HepG2 (cell line): Measurements from ENCODE around the gene BSG. TPM values are rescaled to one million over a fixed set of nuclear protein-coding genes. Genes with fewer than 3 reads are reported as not detected.

Experiments used
- ATAC-seq: fragments of 200-7000 bp; cut with Tn5 transposase; 3 replicates; pipeline ENCODE4 v1.9.1; 2020; ENCODE audit warnings: mild to moderate bottlenecking, moderate library complexity
- BruUV-seq: library from RNA; stranded (reverse); fragments of 400-500 nt; replicated peaks from 2 replicates; lab custom pipeline; 2021; lab: Mats Ljungman, UMichigan
- CTCF ChIA-PET: fragments of 300-600 bp; formaldehyde crosslinking; extraction: SDS; loops from one replicate; lab custom pipeline; 2021; ENCODE audit warnings: low total read pairs, inconsistent platforms, low intra/inter-chr PET ratio; lab: Yijun Ruan, JAX
- POLR2A ChIA-PET: fragments of 350-600 bp; sonication (Branson Sonifier 250); formaldehyde crosslinking; loops from one replicate; lab custom pipeline; 2020; ENCODE audit warnings: antibody characterized with exemption, inconsistent platforms; lab: Yijun Ruan, JAX
- DNase-seq: peaks from one replicate; pipeline ENCODE4 v3.0.0-alpha.2; 2015; ENCODE audit warnings: low spot score
- FAIRE-seq: peaks from 3 replicates; lab custom pipeline; 2011; peaks lifted over from hg19 to GRCh38; lab: Jason Lieb, UNC
- H2AFZ ChIP-seq: one replicate; pipeline ENCODE4 v1.6.1; 2011; ENCODE audit warnings: low read length, inconsistent platforms
- H3K27ac ChIP-seq: fragments of 300-600 bp; 3 replicates; pipeline ENCODE4 v1.8.0; 2011; ENCODE audit warnings: mixed run types, mild to moderate bottlenecking, mixed read lengths, low read length, inconsistent platforms; ENCODE audit not compliant: insufficient read depth; ENCODE audit errors: extremely low read length
- H3K27me3 ChIP-seq, 2 experiments: fragments of 200-600 bp in 1 of 2; 2 replicates in 1 of 2; 3 replicates in 1 of 2; pipeline versions ENCODE4 v1.6.0 to v1.8.0; 2011; ENCODE audit warnings: low read length in 2 of 2, mild to moderate bottlenecking in 2 of 2, moderate library complexity in 2 of 2, inconsistent platforms in 1 of 2; ENCODE audit not compliant: insufficient read depth in 2 of 2, control insufficient read depth in 1 of 2
- H3K36me3 ChIP-seq, 2 experiments: fragments of 200-600 bp in 1 of 2; replicated peaks in 1 of 2; 2 replicates in 1 of 2; 3 replicates in 1 of 2; pipeline versions ENCODE4 v1.5.1 to v1.8.0; 2011; ENCODE audit warnings: low read length in 2 of 2, inconsistent platforms in 1 of 2; ENCODE audit not compliant: insufficient read depth in 2 of 2, control insufficient read depth in 1 of 2
- H3K4me1 ChIP-seq: 2 replicates; pipeline ENCODE4 v1.5.1; 2012; ENCODE audit warnings: low read length, inconsistent platforms; ENCODE audit not compliant: insufficient read depth
- H3K4me2 ChIP-seq: 2 replicates; pipeline ENCODE4 v1.6.0; 2011; ENCODE audit warnings: low read depth, low read length, inconsistent platforms
- H3K4me3 ChIP-seq, 3 experiments: fragments of 200-600 bp in 1 of 3; sonication (generic), shearing (Covaris generic) in 1 of 3; replicated peaks in 1 of 3; 2 replicates each; pipeline ENCODE4 v1.5.1; 2011 to 2016; ENCODE audit warnings: low read length in 3 of 3, inconsistent platforms in 2 of 3, low read depth in 2 of 3, mild to moderate bottlenecking in 2 of 3, control low read depth in 1 of 3, mixed read lengths in 1 of 3; ENCODE audit not compliant: insufficient read depth in 1 of 3
- H3K79me2 ChIP-seq: one replicate; pipeline ENCODE4 v1.6.1; 2011; ENCODE audit warnings: low read length, inconsistent platforms; ENCODE audit not compliant: insufficient read depth
- H3K9ac ChIP-seq: 2 replicates; pipeline ENCODE4 v1.6.0; 2011; ENCODE audit warnings: mild to moderate bottlenecking, low read depth, low read length, inconsistent platforms; ENCODE audit not compliant: insufficient read depth
- H3K9me3 ChIP-seq: 2 replicates; pipeline ENCODE4 v1.5.1; 2012; ENCODE audit warnings: mild to moderate bottlenecking, low read length
- H4K20me1 ChIP-seq: 2 replicates; pipeline ENCODE4 v1.6.0; 2011; ENCODE audit warnings: inconsistent platforms, mild to moderate bottlenecking, low read length, moderate library complexity; ENCODE audit not compliant: insufficient read depth
- FOXA1 ChIP-seq, 2 experiments: fragments of 450-650 bp in 1 of 2; sonication (generic) in 1 of 2; formaldehyde crosslinking in 1 of 2; IDR thresholded peaks; 2 replicates each; pipeline versions ENCODE4 v1.4.0 to v1.6.1; 2016 to 2020; ENCODE audit warnings: missing genetic modification reagents in 1 of 2
- LBX2 ChIP-seq: sonication (generic); formaldehyde crosslinking; IDR thresholded peaks from 2 replicates; pipeline ENCODE4 v1.5.0; 2020; ENCODE audit warnings: missing genetic modification reagents, mild to moderate bottlenecking, borderline replicate concordance
- PRMT3 ChIP-seq: sonication (generic); formaldehyde crosslinking; IDR thresholded peaks from 2 replicates; pipeline ENCODE4 v1.8.1; 2022; ENCODE audit warnings: low read depth, mild to moderate bottlenecking, moderate library complexity, missing genetic modification reagents, borderline replicate concordance
- TBX2 ChIP-seq: sonication (generic); formaldehyde crosslinking; IDR thresholded peaks from 2 replicates; pipeline ENCODE4 v1.5.0; 2020; ENCODE audit warnings: missing genetic modification reagents, mild to moderate bottlenecking, borderline replicate concordance
- ZBTB44 ChIP-seq: sonication (generic); formaldehyde crosslinking; IDR thresholded peaks from 2 replicates; pipeline ENCODE4 v1.4.0; 2020; ENCODE audit warnings: missing genetic modification reagents
- ZNF326 ChIP-seq: sonication (generic); formaldehyde crosslinking; IDR thresholded peaks from 2 replicates; pipeline ENCODE4 v1.4.0; 2020; ENCODE audit warnings: missing genetic modification reagents, borderline replicate concordance
- ZNF543 ChIP-seq: sonication (generic); formaldehyde crosslinking; IDR thresholded peaks from 2 replicates; pipeline ENCODE4 v1.4.0; 2020; ENCODE audit warnings: mild to moderate bottlenecking, missing genetic modification reagents
- WGBS: methylation state at CpG from one replicate; pipeline ENCODE4 v1.1.6; 2017; ENCODE audit warnings: low lambda C conversion rate; 5-methylcytosine and 5-hydroxymethylcytosine counted together
- in situ Hi-C: cut with HindIII; loops from 2 replicates; pipeline ENCODE4 v1.10.0; 2017; ENCODE audit warnings: low pct_unique_long_range_greater_than_20kb; ENCODE audit not compliant: extremely low pct_ligation_motif_present
- intact Hi-C: fragments of 100-400 bp; cut with micrococcal nuclease; formaldehyde crosslinking; loops from one replicate; pipeline ENCODE4 v1.10.0; 2022; ENCODE audit not compliant: unreplicated experiment
- polyA plus RNA-seq, 8 experiments: library from polyadenylated mRNA; depleted of rRNA in 3 of 8; stranded (reverse) in 7 of 8; unstranded in 1 of 8; fragments of >200 nt; fragmentation: Illumina TruSeq in 4 of 8; extraction: Trizol in 4 of 8; gene quantifications; 2 replicates each; pipeline versions ENCODE4 v1.2.1 to v1.2.3, GENCODE V29; 2011 to 2016; ENCODE audit warnings: low read depth in 4 of 8, missing spikeins in 1 of 8, mixed read lengths in 1 of 8; ENCODE audit not compliant: insufficient read depth in 1 of 8
- total RNA-seq, 5 experiments: library from RNA; depleted of rRNA; stranded (reverse); fragments of >200 nt; fragmentation: Illumina TruSeq; extraction: Trizol; gene quantifications; 2 replicates each; pipeline ENCODE4 v1.2.3, GENCODE V29; 2016; ENCODE audit warnings: low read depth in 1 of 5

Gene BSG
- total and polyA plus RNA-seq, 2 of the 13 experiments (the other 11 are each of a cell fraction or from before 2014, with no cell fraction given): 309 to 754 TPM

- Histone ChIP-seq H3K9ac (no peak overlapping the region), H3K79me2 (no peaks in the 10 kb centered on the region), H3K36me3 (no peaks in the 10 kb centered on the region), H4K20me1 (no peaks in the 10 kb centered on the region), H3K4me2 (no peak overlapping the region), H3K27ac (no peak overlapping the region), H3K9me3 (no peaks in the 10 kb centered on the region), H2AFZ (no peak overlapping the region), H3K4me3 (no peak overlapping the region), H3K4me1 (peaks cover 50% of the 10 kb centered on the region), H3K27me3 (no peaks in the 10 kb centered on the region; a peak in 1 of 5 replicates)
- WGBS: 92% methylated on average over 12 of the region's 12 CpGs
- FAIRE-seq (no peak), DNase-seq (no peak), ATAC-seq (no peak)
- no TSS peak for BruUV-seq
- ChIA-PET CTCF (no interaction called here), POLR2A (no interaction called here)
- no peak for TF ChIP-seq FOXA1 (IDR thresholded peaks at IDR 0.05)
- no peak for TF ChIP-seq FOXA1 (CRISPR knock-in tag; IDR thresholded peaks at IDR 0.05)
- TF ChIP-seq PRMT3 (CRISPR knock-in tag): no peak
- no peak for TF ChIP-seq LBX2 (CRISPR knock-in tag)
- no peak for TF ChIP-seq ZNF326 (CRISPR knock-in tag)
- no peak for TF ChIP-seq TBX2 (CRISPR knock-in tag)
- TF ChIP-seq ZBTB44 (CRISPR knock-in tag): no peak
- no peak for TF ChIP-seq ZNF543
- intact Hi-C loops (no loop called here), in situ Hi-C loops (no loop called here)
Measured at GRCh38 chr19:560121-560520, 12.3 kb upstream of the BSG start.
